Metanephros (tissue), 1 donor: Measurements from ENCODE around the gene ELAVL2. TPM values are rescaled to one million over a fixed set of nuclear protein-coding genes. Genes with fewer than 3 reads are reported as not detected.

Experiments used
- total RNA-seq: library from RNA; depleted of rRNA; stranded (reverse); fragments of >200 nt; gene quantifications from one replicate; pipeline ENCODE4 v1.2.3, GENCODE V29; 2014

The ELAVL2 gene
- total RNA-seq, result 2.0 TPM

GRCh38 chr9:23826120-23826629 lies at the start of gene ELAVL2:
TSS of gene ELAVL2 (minus strand) at chr9:23826240. CDS start at chr9:23762234, 64,006 bp downstream.

